Measurements from ENCODE around the gene SLC26A3. TPM values are rescaled to one million over a fixed set of nuclear protein-coding genes. Genes with fewer than 3 reads are reported as not detected.

Gene SLC26A3
- total and polyA plus RNA-seq, 10 of the 15 experiments (the other 5 are each of a cell fraction or from before 2014, with no cell fraction given) = 0.46 TPM; not detected in 9

- Histone ChIP-seq H3K27ac (ENCODE audit: control insufficient read depth, insufficient read depth) (peak overlapping the region; percentile 100), H2AFZ (ENCODE audit: control insufficient read depth, low read depth, low read length) (peak overlapping the region; percentile 100), H3K4me2 (ENCODE audit: control insufficient read depth, insufficient read depth) (peak overlapping the region; percentile 99), H3K79me2 (ENCODE audit: control insufficient read depth, insufficient read depth, low read length) (peaks cover 42% of the 10 kb centered on the region), H3K4me3 (peak overlapping the region; percentile 87), H3K36me3 (ENCODE audit: control insufficient read depth in 2 of 2, insufficient read depth in 2 of 2, low read length in 1 of 2) (peaks cover 0 to 3% of the 10 kb centered on the region in 2 experiments; a peak in 1 of 4 replicates), H3K9ac (ENCODE audit: control insufficient read depth, insufficient read depth, low read length) (peak overlapping the region; percentile 98), H4K20me1 (ENCODE audit: control insufficient read depth, insufficient read depth) (peaks cover 5% of the 10 kb centered on the region; the same call in 1 of the 2 replicates), H3K9me3 (replicated peaks; ENCODE audit: control insufficient read depth, insufficient read depth, low read length) (no peaks in the 10 kb centered on the region), H3K27me3 (replicated peaks in 1 of 2; ENCODE audit: control insufficient read depth in 2 of 2, insufficient read depth in 2 of 2, low read length in 1 of 2) (no peaks in the 10 kb centered on the region), H3K4me1 (ENCODE audit: control insufficient read depth, insufficient read depth, low read length) (peaks cover 8% of the 10 kb centered on the region)
- SMC1A ChIA-PET (ENCODE audit: uncharacterized antibody, unreplicated experiment) = interaction anchor here (0.7 to 2.9 kb wide), 13 partner anchors 10 to 402 kb away, joined by 3 to 16 read pairs (median 4); partner anchors contain the start of genes DLD and SLC26A3
- FAIRE-seq (peak; percentile 95), ATAC-seq (peak; percentile 50), DNase-seq (ENCODE audit: low read depth, low spot score) (peak; percentile 56)
- BruUV-seq (replicated peaks) = TSS peak; percentile 80
- CTCF ChIA-PET = interaction anchor here (0.6 to 3.7 kb wide), 23 partner anchors 8 to 594 kb away, joined by 3 to 25 read pairs (median 4); partner anchors contain the start of gene DLD
- 10% methylated on average over 29 of the region's 29 CpGs for WGBS (ENCODE audit: insufficient coverage, insufficient replicate concordance, low lambda C conversion rate, missing lambda C conversion rate)
- POLR2A ChIA-PET = interaction anchor here (0.5 to 1.9 kb wide), 5 partner anchors 147 to 926 kb away, joined by 3 to 14 read pairs (median 3); partner anchors contain the start of genes COG5, DUS4L and HBP1
- in situ Hi-C loops (cut with MboI) (loop anchor here (5.0 kb wide), 1 partner anchor 129 kb away; no protein-coding TSS in a partner anchor), intact Hi-C loops (cut with micrococcal nuclease; ENCODE audit: unreplicated experiment) (loop anchor here (2.0 to 10.0 kb wide), 2 partner anchors 132 to 402 kb away; no protein-coding TSS in a partner anchor)
- RAD21 ChIA-PET (ENCODE audit: unreplicated experiment) = interaction anchor here (0.6 to 2.7 kb wide), 13 partner anchors 9 to 574 kb away, joined by 3 to 11 read pairs (median 4); partner anchors contain the start of genes COG5, DUS4L and HBP1
- TF ChIP-seq NFYA (IDR thresholded peaks at IDR 0.05; ENCODE audit: borderline replicate concordance, low read depth, low read length) (no peak), SIN3A (IDR thresholded peaks at IDR 0.05; ENCODE audit: low read depth, low read length) (no peak; the same call in 1 of the 2 replicates), KLF5 (IDR thresholded peaks at IDR 0.05; ENCODE audit: partially characterized antibody) (no peak), IRF4 (IDR thresholded peaks at IDR 0.05; ENCODE audit: low read depth, low read length) (peak; percentile 83), ELK1 (IDR thresholded peaks at IDR 0.05; ENCODE audit: low read depth, low read length) (peak; percentile 85; the same call in 1 of the 2 replicates), RAD51 (IDR thresholded peaks at IDR 0.05) (peak; percentile 34; the same call in 1 of the 2 replicates), NFYB (IDR thresholded peaks at IDR 0.05; ENCODE audit: insufficient read depth, low read depth, low read length) (no peak), SMAD1 (IDR thresholded peaks at IDR 0.05; ENCODE audit: low read depth, partially characterized antibody) (no peak), SUPT20H (IDR thresholded peaks at IDR 0.05; ENCODE audit: borderline replicate concordance, control insufficient read depth, low read depth, low read length) (no peak), NKRF (conservative IDR thresholded peaks at IDR 0.05) (peak; percentile 39; the same call in 1 of the 2 replicates), IRF5 (IDR thresholded peaks at IDR 0.05; ENCODE audit: borderline replicate concordance) (no peak), STAT3 (IDR thresholded peaks at IDR 0.05; ENCODE audit: low read depth, low read length) (0 out of 2 replicates have a peak, but pooled peaks have one; percentile 28), CREB1 (IDR thresholded peaks at IDR 0.05; ENCODE audit: low read depth) (no peak), TCF7 (IDR thresholded peaks at IDR 0.05; ENCODE audit: borderline replicate concordance) (peak; percentile 85), IRF3 (IDR thresholded peaks at IDR 0.05) (0 out of 2 replicates have a peak, but pooled peaks have one; percentile 6), BHLHE40 (IDR thresholded peaks at IDR 0.05; ENCODE audit: borderline replicate concordance in 1 of 2, low read depth in 2 of 2, low read length in 1 of 2) (no peak)
These were observed 60.1 kb downstream of the SLC26A3 start for GRCh38 chr7:107742678-107743566.

All from GM12878 (cell line).